H9 (cell line): Measurements from ENCODE around the gene COMT. TPM values are rescaled to one million over a fixed set of nuclear protein-coding genes. Genes with fewer than 3 reads are reported as not detected.

Experiments used
- DNase-seq: peaks from one replicate; pipeline ENCODE4 v3.0.0-alpha.2; 2017
- H2AFZ ChIP-seq: one replicate; pipeline ENCODE4 v1.6.1; 2013; ENCODE audit warnings: mild to moderate bottlenecking, low read length, control low read depth, moderate library complexity
- H2AK5ac ChIP-seq: 2 replicates; pipeline ENCODE4 v1.6.1; 2013; ENCODE audit warnings: low read length, control low read depth, mixed read lengths; ENCODE audit not compliant: insufficient read length
- H2BK120ac ChIP-seq: one replicate; pipeline ENCODE4 v1.6.1; 2013; ENCODE audit warnings: low read depth, mild to moderate bottlenecking, low read length, control low read depth, inconsistent platforms; ENCODE audit not compliant: poor library complexity, severe bottlenecking
- H2BK12ac ChIP-seq: 2 replicates; pipeline ENCODE4 v1.6.1; 2013; ENCODE audit warnings: low read length, control low read depth, mixed read lengths, low read depth; ENCODE audit not compliant: insufficient read length
- H2BK15ac ChIP-seq: 2 replicates; pipeline ENCODE4 v1.6.1; 2013; ENCODE audit warnings: low read depth, low read length, control low read depth
- H2BK20ac ChIP-seq: one replicate; pipeline ENCODE4 v1.6.1; 2013; ENCODE audit warnings: low read depth, mild to moderate bottlenecking, low read length, control low read depth, inconsistent platforms; ENCODE audit not compliant: poor library complexity, severe bottlenecking
- H2BK5ac ChIP-seq: 2 replicates; pipeline ENCODE4 v1.6.1; 2013; ENCODE audit warnings: low read length, control low read depth, mixed read lengths; ENCODE audit not compliant: insufficient read length
- H3K14ac ChIP-seq: 2 replicates; pipeline ENCODE4 v1.6.1; 2013; ENCODE audit warnings: low read length, control low read depth; ENCODE audit not compliant: insufficient read depth
- H3K18ac ChIP-seq: 2 replicates; pipeline ENCODE4 v1.6.1; 2013; ENCODE audit warnings: low read depth, mild to moderate bottlenecking, mixed read lengths, low read length, control low read depth; ENCODE audit not compliant: insufficient read length
- H3K23ac ChIP-seq: 2 replicates; pipeline ENCODE4 v1.6.1; 2013; ENCODE audit warnings: low read length, control low read depth, mixed read lengths, low read depth; ENCODE audit not compliant: insufficient read length
- H3K23me2 ChIP-seq: 2 replicates; pipeline ENCODE4 v1.6.1; 2013; ENCODE audit warnings: low read depth, mild to moderate bottlenecking, mixed read lengths, low read length, control low read depth; ENCODE audit not compliant: insufficient read length, poor library complexity, severe bottlenecking
- H3K27ac ChIP-seq: 2 replicates; pipeline ENCODE4 v1.5.1; 2013; ENCODE audit warnings: low read length, control low read depth, mixed read lengths, low read depth; ENCODE audit not compliant: insufficient read length
- H3K27me3 ChIP-seq: 2 replicates; pipeline ENCODE4 v1.6.1; 2013; ENCODE audit warnings: low read length, control low read depth, inconsistent platforms; ENCODE audit not compliant: insufficient read depth
- H3K4ac ChIP-seq: 2 replicates; pipeline ENCODE4 v1.6.1; 2013; ENCODE audit warnings: low read depth, mild to moderate bottlenecking, control low read depth, inconsistent platforms, low read length, moderate library complexity
- H3K4me1 ChIP-seq: 2 replicates; pipeline ENCODE4 v1.6.1; 2013; ENCODE audit warnings: low read length, control low read depth, inconsistent platforms; ENCODE audit not compliant: insufficient read depth
- H3K4me2 ChIP-seq: 2 replicates; pipeline ENCODE4 v1.6.1; 2013; ENCODE audit warnings: low read length, control low read depth, mixed read lengths; ENCODE audit not compliant: insufficient read length, insufficient read depth
- H3K56ac ChIP-seq: 2 replicates; pipeline ENCODE4 v1.6.1; 2013; ENCODE audit warnings: low read depth, mild to moderate bottlenecking, mixed read lengths, low read length, control low read depth; ENCODE audit not compliant: insufficient read length
- H3K79me1 ChIP-seq: 2 replicates; pipeline ENCODE4 v1.6.1; 2013; ENCODE audit warnings: low read depth, mild to moderate bottlenecking, moderate library complexity, low read length, control low read depth, inconsistent platforms; ENCODE audit not compliant: insufficient read depth, poor library complexity, severe bottlenecking
- H3K79me2 ChIP-seq: 2 replicates; pipeline ENCODE4 v1.6.1; 2013; ENCODE audit warnings: low read length, control low read depth, inconsistent platforms; ENCODE audit not compliant: insufficient read depth
- H3K9ac ChIP-seq: 2 replicates; pipeline ENCODE4 v1.6.1; 2013; ENCODE audit warnings: low read length, control low read depth, mixed read lengths; ENCODE audit not compliant: insufficient read length; ENCODE audit errors: extremely low read depth
- H3K9me3 ChIP-seq: one replicate; pipeline ENCODE4 v1.6.1; 2013; ENCODE audit warnings: low read depth, low read length, inconsistent platforms; ENCODE audit not compliant: control insufficient read depth
- H3T11ph ChIP-seq: one replicate; pipeline ENCODE4 v1.6.1; 2013; ENCODE audit warnings: mild to moderate bottlenecking, low read length, control low read depth, inconsistent platforms
- H4K20me1 ChIP-seq: one replicate; pipeline ENCODE4 v1.6.1; 2013; ENCODE audit not compliant: control insufficient read depth, insufficient read length, insufficient read depth
- H4K5ac ChIP-seq: 2 replicates; pipeline ENCODE4 v1.6.1; 2013; ENCODE audit warnings: low read depth, mild to moderate bottlenecking, mixed read lengths, low read length, control low read depth; ENCODE audit not compliant: insufficient read length
- H4K8ac ChIP-seq: replicated peaks from 2 replicates; pipeline ENCODE4 v1.6.1; 2013; ENCODE audit warnings: low read length, control low read depth, mixed read lengths, low read depth; ENCODE audit not compliant: insufficient read length
- H4K91ac ChIP-seq: 2 replicates; pipeline ENCODE4 v1.6.1; 2013; ENCODE audit warnings: low read depth, mild to moderate bottlenecking, moderate library complexity, mixed read lengths, low read length, control low read depth; ENCODE audit not compliant: insufficient read length
- H3K27ac Mint-ChIP-seq, 3 experiments: 2 replicates in 2 of 3; 3 replicates in 1 of 3; pipeline ENCODE4 v1.8.0; 2020 to 2021; ENCODE audit warnings: mixed read lengths in 3 of 3, mild to moderate bottlenecking in 1 of 3, moderate library complexity in 1 of 3
- H3K27me3 Mint-ChIP-seq: 2 replicates; pipeline ENCODE4 v1.8.0; 2021; ENCODE audit warnings: low read depth, mild to moderate bottlenecking, moderate library complexity, mixed read lengths
- H3K36me3 Mint-ChIP-seq, 3 experiments: 2 replicates in 2 of 3; 3 replicates in 1 of 3; pipeline ENCODE4 v1.8.0; 2020 to 2021; ENCODE audit warnings: low read depth in 3 of 3, mixed read lengths in 3 of 3; ENCODE audit not compliant: insufficient read depth in 1 of 3
- H3K4me1 Mint-ChIP-seq, 2 experiments: 2 replicates each; pipeline ENCODE4 v1.8.0; 2020; ENCODE audit warnings: mixed read lengths in 2 of 2
- H3K4me3 Mint-ChIP-seq, 2 experiments: 2 replicates in 1 of 2; 3 replicates in 1 of 2; pipeline ENCODE4 v1.8.0; 2020 to 2021; ENCODE audit warnings: mild to moderate bottlenecking in 2 of 2, mixed read lengths in 2 of 2, moderate library complexity in 1 of 2
- H3K9me3 Mint-ChIP-seq, 2 experiments: 2 replicates in 1 of 2; 3 replicates in 1 of 2; pipeline ENCODE4 v1.8.0; 2020; ENCODE audit warnings: mild to moderate bottlenecking in 2 of 2, mixed read lengths in 2 of 2, moderate library complexity in 1 of 2
- CTCF ChIP-seq: fragments of 200-600 bp; sonication (generic); conservative IDR thresholded peaks from 3 replicates; pipeline ENCODE4 v1.8.0; 2021; ENCODE audit warnings: antibody characterized with exemption, mild to moderate bottlenecking
- WGBS: extraction: QIAGEN DNeasy Blood & Tissue Kit; methylation state at CpG from one replicate; pipeline ENCODE4 v1.1.7; 2013; ENCODE audit warnings: missing lambda C conversion rate, low lambda C conversion rate, mixed read lengths; ENCODE audit not compliant: insufficient read length; ENCODE audit errors: extremely low coverage; 5-methylcytosine and 5-hydroxymethylcytosine counted together
- microRNA-seq: library from miRNA; unstranded; fragments of <30 nt; microRNA quantifications from one replicate; pipeline ENCODE4, GENCODE V29; 2020; ENCODE audit warnings: borderline microRNAs expressed
- total RNA-seq: library from RNA; stranded (reverse); gene quantifications from 2 replicates; pipeline ENCODE4 v1.2.1, GENCODE V29; 2021

The COMT gene
- total RNA-seq, 1 experiment from 2014 or later, result 42.2 TPM

DNA sequence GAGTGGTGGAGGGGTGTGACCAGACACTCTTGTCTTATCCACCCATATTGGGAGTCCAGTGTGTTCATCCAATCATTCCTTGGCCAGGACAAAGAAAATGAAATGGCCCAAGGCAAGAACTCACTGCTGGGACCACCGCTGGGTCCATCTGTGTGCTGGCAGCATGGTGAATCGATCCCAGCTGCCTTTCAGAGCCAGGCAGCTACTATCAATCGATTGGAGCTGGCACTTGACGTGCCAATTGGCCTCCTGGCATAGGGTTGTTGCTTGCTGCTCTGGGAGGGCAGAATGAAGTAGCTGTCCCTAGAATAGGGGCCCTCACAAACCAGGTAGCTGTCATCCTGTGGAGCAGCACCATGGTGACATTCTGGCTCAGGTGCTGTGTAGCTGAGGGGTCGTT is 76.4 kb downstream of the COMT start:
- Histone ChIP-seq H3K14ac (no peak overlapping the region), H3K23me2 (peaks cover 19% of the 10 kb centered on the region), H3T11ph (no peak overlapping the region), H4K20me1 (no peaks in the 10 kb centered on the region), H2AFZ (no peak overlapping the region), H4K91ac (no peak overlapping the region), H3K79me2 (no peaks in the 10 kb centered on the region), H3K18ac (no peak overlapping the region), H2BK5ac (no peak overlapping the region), H4K8ac (no peak overlapping the region), H2BK120ac (no peak overlapping the region), H3K56ac (no peak overlapping the region), H3K4me2 (no peak overlapping the region), H2BK20ac (no peak overlapping the region), H3K27me3 (peaks cover 31% of the 10 kb centered on the region), H3K4me1 (no peaks in the 10 kb centered on the region), H3K23ac (no peak overlapping the region), H3K27ac (no peak overlapping the region), H3K4ac (no peak overlapping the region), H4K5ac (no peak overlapping the region), H3K9me3 (no peaks in the 10 kb centered on the region), H2BK12ac (no peak overlapping the region), H3K9ac (no peak overlapping the region), H3K79me1 (no peaks in the 10 kb centered on the region), H2BK15ac (no peak overlapping the region), H2AK5ac (no peak overlapping the region)
- Mint-ChIP-seq H3K4me1 (peaks cover 11 to 17% of the 10 kb centered on the region in 2 experiments), H3K36me3 (no peaks in the 10 kb centered on the region; a peak in 1 of 7 replicates), H3K4me3 (peak overlapping the region in 1 of 2 experiments; percentile 90; a peak in 3 of 5 replicates), H3K9me3 (no peaks in the 10 kb centered on the region), H3K27me3 (peaks cover 56% of the 10 kb centered on the region), H3K27ac (no peak overlapping the region)
- no CpG with 5 or more reads among the region's 5 CpGs for WGBS
- TF ChIP-seq CTCF, result no peak
- no peak for DNase-seq

Small RNA genes within 50 kb of the gene (microRNA-seq; reads per million reads assigned to microRNA genes)
- not detected for gene MIR4761

Other genes starting within 250 kb of the COMT start
- 17.7 and 17.8 TPM in 2 replicates for gene SEPTIN5, start 227.3 kb upstream of the COMT start, total RNA-seq
- gene GP1BB, start 218.2 kb upstream of the COMT start, total RNA-seq, result 2.4 and 3.4 TPM in 2 replicates
- gene TBX1, start 181.0 kb upstream of the COMT start, total RNA-seq, result 2.2 and 2.5 TPM in 2 replicates
- gene GNB1L, start 86.9 kb upstream of the COMT start, total RNA-seq, result 22.4 and 22.9 TPM in 2 replicates
- 24.0 and 24.4 TPM in 2 replicates for gene RTL10, start 86.9 kb upstream of the COMT start, total RNA-seq
- 22.9 and 25.5 TPM in 2 replicates for gene TXNRD2, start within 50 bp of the COMT start, total RNA-seq
- 40.7 and 41.1 TPM in 2 replicates for gene ARVCF, start 75.1 kb downstream of the COMT start, total RNA-seq
- 14.6 and 22.9 TPM in 2 replicates for gene TANGO2, start 79.3 kb downstream of the COMT start, total RNA-seq
- gene DGCR8, start 138.5 kb downstream of the COMT start, total RNA-seq, result 71.2 and 74.5 TPM in 2 replicates
- gene RANBP1, start 174.3 kb downstream of the COMT start, total RNA-seq, result 522 and 531 TPM in 2 replicates
- gene TRMT2A, start 175.5 kb downstream of the COMT start, total RNA-seq, result 58.2 and 65.0 TPM in 2 replicates
- 47.3 and 51.7 TPM in 2 replicates for gene ZDHHC8, start 190.0 kb downstream of the COMT start, total RNA-seq
- not detected in 2 replicates for gene CCDC188, start 209.3 kb downstream of the COMT start, total RNA-seq